ENCODE data around the gene CDC14B. TPM values are rescaled to one million over a fixed set of nuclear protein-coding genes. Genes with fewer than 3 reads are reported as not detected.
"Not testable (repeated sequence)": the region's sequence is repeated elsewhere in the genome, so short reads cannot be mapped to it uniquely, and the experiment has no call there.

Gene CDC14B
- total RNA-seq, 1 donor from 2014 or later: 4.6 TPM

- no peak for DNase-seq (ENCODE audit: extremely low read depth, low read depth, low spot score)
These were observed 23.0 kb downstream of the CDC14B start for GRCh38 chr9:96596601-96597111.

- no peak for DNase-seq (ENCODE audit: extremely low read depth, low read depth, low spot score)
These were observed 32.0 kb downstream of the CDC14B start for GRCh38 chr9:96587338-96588315.

GRCh38 chr9:96585426-96585825 lies 34.2 kb downstream of the CDC14B start:
- DNase-seq (ENCODE audit: extremely low read depth, low read depth, low spot score): no peak

GRCh38 chr9:96582199-96582598 lies 37.4 kb downstream of the CDC14B start:
- DNase-seq (ENCODE audit: extremely low read depth, low read depth, low spot score): not testable (repeated sequence)

- DNase-seq (ENCODE audit: extremely low read depth, low read depth, low spot score): no peak
These were observed 37.9 kb downstream of the CDC14B start for GRCh38 chr9:96581786-96582185.

- no peak for DNase-seq (ENCODE audit: extremely low read depth, low read depth, low spot score)
These were observed 38.3 kb downstream of the CDC14B start for GRCh38 chr9:96581301-96581700.

GRCh38 chr9:96574931-96575351 lies 44.7 kb downstream of the CDC14B start:
- no peak for DNase-seq (ENCODE audit: extremely low read depth, low read depth, low spot score)

GRCh38 chr9:96574455-96574854 lies 45.2 kb downstream of the CDC14B start:
- DNase-seq (ENCODE audit: extremely low read depth, low read depth, low spot score): no peak

GRCh38 chr9:96567203-96567700 lies 52.4 kb downstream of the CDC14B start:
- no peak for DNase-seq (ENCODE audit: extremely low read depth, low read depth, low spot score)

- no peak for DNase-seq (ENCODE audit: extremely low read depth, low read depth, low spot score)
These were observed 53.0 kb downstream of the CDC14B start for GRCh38 chr9:96566498-96567202.

GRCh38 chr9:96565671-96566497 lies 53.8 kb downstream of the CDC14B start:
- no peak for DNase-seq (ENCODE audit: extremely low read depth, low read depth, low spot score)

GRCh38 chr9:96564217-96564616 lies 55.4 kb downstream of the CDC14B start:
- DNase-seq (ENCODE audit: extremely low read depth, low read depth, low spot score): no peak

GRCh38 chr9:96559339-96559943 lies 60.2 kb downstream of the CDC14B start:
- DNase-seq (ENCODE audit: extremely low read depth, low read depth, low spot score): no peak

- no peak for DNase-seq (ENCODE audit: extremely low read depth, low read depth, low spot score)
These were observed 61.7 kb downstream of the CDC14B start for GRCh38 chr9:96557921-96558320.

- no peak for DNase-seq (ENCODE audit: extremely low read depth, low read depth, low spot score)
These were observed 62.8 kb downstream of the CDC14B start for GRCh38 chr9:96556701-96557461.

- DNase-seq (ENCODE audit: extremely low read depth, low read depth, low spot score): no peak
These were observed 63.9 kb downstream of the CDC14B start for GRCh38 chr9:96555567-96556386.

- no peak for DNase-seq (ENCODE audit: extremely low read depth, low read depth, low spot score)
These were observed 64.7 kb downstream of the CDC14B start for GRCh38 chr9:96554801-96555566.

- no peak for DNase-seq (ENCODE audit: extremely low read depth, low read depth, low spot score)
These were observed 65.3 kb downstream of the CDC14B start for GRCh38 chr9:96554326-96554725.
